ENCODE results near the gene IPCEF1. TPM values are rescaled to one million over a fixed set of nuclear protein-coding genes. Genes with fewer than 3 reads are reported as not detected.

Gene IPCEF1
- total and polyA plus RNA-seq, 2 of the 8 experiments (the other 6 are each of a cell fraction or from before 2014, with no cell fraction given), result 0.41 to 0.78 TPM

DNA sequence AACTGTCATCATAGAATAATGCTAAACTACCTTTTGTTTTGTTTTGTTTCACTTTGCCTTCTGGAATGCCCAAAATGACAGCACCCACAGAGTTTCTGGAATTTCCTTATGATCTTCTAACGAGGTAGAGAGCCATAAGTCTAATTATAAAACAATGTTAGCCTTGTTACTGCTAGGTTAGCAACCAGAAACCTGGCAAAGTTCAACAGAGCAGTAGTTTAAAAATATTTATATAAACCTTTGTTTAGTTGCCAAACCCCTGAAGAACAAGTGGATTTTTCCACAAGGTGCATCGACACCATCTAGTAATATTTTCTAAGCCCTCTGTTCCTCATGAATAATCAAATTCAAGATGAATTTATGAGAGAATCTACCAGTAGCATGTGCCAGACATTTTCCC lies 27.6 kb upstream of the IPCEF1 start:
- Histone ChIP-seq H4K8ac (ENCODE audit: extremely low read depth, insufficient read depth, low read length) (no peak overlapping the region), H3K56ac (replicated peaks; ENCODE audit: insufficient read length, low read depth, low read length) (no peak overlapping the region), H4K20me1 (replicated peaks in 1 of 2; ENCODE audit: control insufficient read depth in 1 of 2, insufficient read depth in 2 of 2, low read length in 2 of 2) (no peaks in the 10 kb centered on the region), H2AFZ (ENCODE audit: low read length) (no peak overlapping the region), H3K79me1 (ENCODE audit: low read depth, low read length) (no peaks in the 10 kb centered on the region), H3K27ac (ENCODE audit: low read depth, low read length) (no peak overlapping the region), H2BK120ac (replicated peaks; ENCODE audit: low read depth, low read length) (no peak overlapping the region), H3K18ac (ENCODE audit: extremely low read depth, low read length) (no peak overlapping the region), H2BK15ac (ENCODE audit: low read length) (no peak overlapping the region), H2BK20ac (ENCODE audit: low read length) (no peak overlapping the region), H3K36me3 (ENCODE audit: control insufficient read depth in 2 of 4, insufficient read depth in 4 of 4, low read length in 3 of 4) (no peaks in the 10 kb centered on the region), H3K4me1 (replicated peaks in 1 of 4; ENCODE audit: control insufficient read depth in 3 of 4, insufficient read depth in 4 of 4, low read length in 3 of 4) (0 out of 7 replicates have a peak, but pooled peaks cover 0 to 3% (median 0%) of the 10 kb centered on the region in 4 experiments), H3K9ac (replicated peaks in 1 of 4; ENCODE audit: extremely low read depth in 1 of 4, low read depth in 3 of 4, low read length in 3 of 4) (no peak overlapping the region), H3K9me3 (ENCODE audit: insufficient read depth in 2 of 2, low read depth in 1 of 2, low read length in 1 of 2) (peaks cover 0 to 1% of the 10 kb centered on the region in 2 experiments; a peak in 1 of 4 replicates), H3K23me2 (ENCODE audit: low read depth, low read length) (no peaks in the 10 kb centered on the region), H3K79me2 (ENCODE audit: control insufficient read depth in 1 of 2, insufficient read depth in 2 of 2, low read length in 2 of 2) (no peaks in the 10 kb centered on the region), H3K4ac (replicated peaks; ENCODE audit: insufficient read length, low read depth, low read length) (no peak overlapping the region), H3K4me2 (ENCODE audit: insufficient read depth in 1 of 2, low read depth in 2 of 2, low read length in 2 of 2) (no peak overlapping the region), H4K5ac (ENCODE audit: insufficient read length, low read depth, low read length) (no peak overlapping the region), H2AK5ac (ENCODE audit: low read depth, low read length) (no peak overlapping the region), H3K4me3 (ENCODE audit: extremely low read depth in 1 of 4, insufficient read depth in 2 of 4, low read depth in 3 of 4, low read length in 4 of 4) (no peak overlapping the region), H2BK5ac (ENCODE audit: low read depth, low read length) (no peak overlapping the region), H4K91ac (replicated peaks; ENCODE audit: insufficient read length, low read length) (no peak overlapping the region), H3K23ac (ENCODE audit: insufficient read length) (no peak overlapping the region), H3K27me3 (replicated peaks in 1 of 4; ENCODE audit: control insufficient read depth in 3 of 4, extremely low read depth in 1 of 4, insufficient read depth in 3 of 4, low read length in 3 of 4) (no peaks in the 10 kb centered on the region), H2BK12ac (ENCODE audit: low read depth, low read length) (no peak overlapping the region), H3K14ac (ENCODE audit: insufficient read length) (no peak overlapping the region)
- CTCF ChIA-PET (ENCODE audit: partially characterized antibody), result interaction anchor here (1.3 kb wide), 1 partner anchor 15 kb away, joined by 4 read pairs; no protein-coding TSS in a partner anchor
- 84% methylated on average over 2 of the region's 2 CpGs; no CpG with 5 or more reads in 1 of the 2 experiments for WGBS, 2 experiments (ENCODE audit: extremely low coverage in 1 of 2, insufficient coverage in 1 of 2, insufficient read length in 1 of 2, insufficient replicate concordance in 2 of 2, low coverage in 1 of 2, low lambda C conversion rate in 2 of 2, missing lambda C conversion rate in 1 of 2)
- no peak for FAIRE-seq
- DNase-seq (ENCODE audit: low read depth in 1 of 2, low spot score in 2 of 2), result no peak
- POLR2A ChIA-PET (ENCODE audit: partially characterized antibody), result no interaction called here
- TF ChIP-seq CEBPB (IDR thresholded peaks at IDR 0.05; ENCODE audit: low read depth, low read length), result no peak
- no peak for TF ChIP-seq FOSL1 (IDR thresholded peaks at IDR 0.05; ENCODE audit: insufficient read depth, low read depth, low read length)
- TF ChIP-seq EZH2 (IDR thresholded peaks at IDR 0.05; ENCODE audit: low read depth, low read length, severe bottlenecking), result no peak
- no peak for TF ChIP-seq CTBP2 (IDR thresholded peaks at IDR 0.05; ENCODE audit: borderline replicate concordance, insufficient read depth, insufficient read length, low read length)
- TF ChIP-seq KDM5A (IDR thresholded peaks at IDR 0.05; ENCODE audit: low read length), result no peak
- no peak for TF ChIP-seq SRF (IDR thresholded peaks at IDR 0.05; ENCODE audit: low read depth, low read length)
- TF ChIP-seq TAF1 (IDR thresholded peaks at IDR 0.05; ENCODE audit: low read depth, low read length), result no peak
- TF ChIP-seq, protein P1, sequence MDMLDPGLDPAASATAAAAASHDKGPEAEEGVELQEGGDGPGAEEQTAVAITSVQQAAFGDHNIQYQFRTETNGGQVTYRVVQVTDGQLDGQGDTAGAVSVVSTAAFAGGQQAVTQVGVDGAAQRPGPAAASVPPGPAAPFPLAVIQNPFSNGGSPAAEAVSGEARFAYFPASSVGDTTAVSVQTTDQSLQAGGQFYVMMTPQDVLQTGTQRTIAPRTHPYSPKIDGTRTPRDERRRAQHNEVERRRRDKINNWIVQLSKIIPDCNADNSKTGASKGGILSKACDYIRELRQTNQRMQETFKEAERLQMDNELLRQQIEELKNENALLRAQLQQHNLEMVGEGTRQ (IDR thresholded peaks at IDR 0.05; ENCODE audit: low read length), result no peak
- no peak for TF ChIP-seq HDAC6 (IDR thresholded peaks at IDR 0.05; ENCODE audit: low read depth, low read length)
- TF ChIP-seq ZNF274 (IDR thresholded peaks at IDR 0.05; ENCODE audit: borderline replicate concordance, extremely low read depth, low read length), result no peak
- TF ChIP-seq NRF1 (IDR thresholded peaks at IDR 0.05; ENCODE audit: low read depth, low read length), result no peak
- TF ChIP-seq RBBP5 (IDR thresholded peaks at IDR 0.05; ENCODE audit: borderline replicate concordance, low read depth, low read length), result no peak
- no peak for TF ChIP-seq BACH1 (IDR thresholded peaks at IDR 0.05; ENCODE audit: low read length)
- no peak for TF ChIP-seq PHF8 (conservative IDR thresholded peaks at IDR 0.05; ENCODE audit: low read depth, low read length)
